Measurements from ENCODE around the gene GLP2R. TPM values are rescaled to one million over a fixed set of nuclear protein-coding genes. Genes with fewer than 3 reads are reported as not detected.
"Not testable (repeated sequence)": the region's sequence is repeated elsewhere in the genome, so short reads cannot be mapped to it uniquely, and the experiment has no call there.

Gene GLP2R
- total RNA-seq, 1 donor from 2014 or later = 0.10 TPM

DNA sequence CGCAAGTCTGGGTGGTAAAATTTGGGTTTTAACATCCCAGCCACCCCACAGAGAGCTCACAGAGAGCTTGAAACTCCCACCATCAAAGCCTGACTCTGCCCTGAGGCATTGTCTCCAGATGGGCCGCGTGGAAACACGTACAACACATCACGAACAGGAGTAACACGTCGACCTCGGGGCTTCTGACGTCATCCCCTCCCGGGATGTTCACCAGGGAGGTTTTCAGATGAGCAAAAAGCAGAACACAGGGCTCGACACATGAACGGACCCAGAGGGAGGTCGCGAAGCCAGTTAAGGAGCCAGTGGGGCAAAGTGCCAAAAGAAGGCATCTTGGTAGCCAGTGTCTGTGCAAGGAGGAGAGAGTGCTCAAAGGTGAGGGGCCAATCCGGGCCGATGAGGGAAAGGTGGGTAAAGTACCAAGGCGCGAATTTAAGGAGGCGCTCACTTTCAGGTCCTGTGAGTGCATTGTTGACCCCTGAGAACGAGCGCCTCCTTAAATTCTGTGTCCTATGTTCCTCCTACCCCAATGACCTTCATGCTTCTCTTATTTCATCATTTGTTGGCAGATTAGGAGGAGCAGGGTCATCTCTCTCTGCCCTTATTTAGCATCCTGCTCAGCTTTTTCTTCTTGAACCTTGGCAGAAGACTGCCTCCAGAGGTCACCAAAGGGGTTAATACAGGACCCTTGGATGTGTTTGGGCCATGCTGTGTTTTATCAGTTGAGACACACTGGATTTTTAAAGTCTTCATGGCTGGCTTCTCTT is 73.7 kb downstream of the GLP2R start:
- DNase-seq (ENCODE audit: low spot score) = no peak

DNA sequence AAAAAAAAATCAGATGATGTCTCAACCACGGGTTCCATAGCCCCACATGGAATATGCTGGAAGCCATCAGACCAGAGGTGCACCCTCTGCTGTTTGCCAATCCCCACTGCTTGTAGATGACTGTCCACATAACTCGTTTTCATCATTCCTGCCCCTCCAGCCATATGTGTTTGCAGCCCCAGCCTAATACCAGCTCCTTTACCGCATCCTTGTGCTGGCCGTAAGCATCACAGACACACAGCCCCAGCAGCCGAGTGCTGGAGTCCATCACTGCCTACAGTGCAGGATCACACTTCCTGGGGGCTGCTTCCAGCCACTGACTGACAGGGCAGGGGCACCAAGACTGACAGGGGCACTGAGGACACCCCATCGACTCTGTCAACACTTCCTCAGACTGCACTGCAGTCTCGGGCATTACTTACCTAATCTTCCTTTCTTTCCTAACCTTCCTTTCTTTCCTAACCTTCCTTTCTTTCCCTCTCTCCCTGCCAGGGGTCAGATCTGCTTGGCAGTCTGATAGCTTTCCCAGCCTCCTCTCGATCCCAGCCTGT is 74.4 kb downstream of the GLP2R start:
- DNase-seq (ENCODE audit: low spot score) = no peak

- no peak for DNase-seq (ENCODE audit: low spot score)
Measured at GRCh38 chr17:9900784-9901183, 75.1 kb downstream of the GLP2R start.

- no peak for DNase-seq (ENCODE audit: low spot score)
Measured at GRCh38 chr17:9902120-9902519, 76.4 kb downstream of the GLP2R start.

- DNase-seq (ENCODE audit: low spot score) = no peak
Measured at GRCh38 chr17:9904277-9905077, 78.8 kb downstream of the GLP2R start.

GRCh38 chr17:9905078-9905415 is 79.3 kb downstream of the GLP2R start, which contains the start of gene RCVRN:
RCVRN (minus strand) TSS chr17:9905271; CDS start chr17:9905180, 91 bp downstream.
- DNase-seq (ENCODE audit: low spot score) = no peak

DNA sequence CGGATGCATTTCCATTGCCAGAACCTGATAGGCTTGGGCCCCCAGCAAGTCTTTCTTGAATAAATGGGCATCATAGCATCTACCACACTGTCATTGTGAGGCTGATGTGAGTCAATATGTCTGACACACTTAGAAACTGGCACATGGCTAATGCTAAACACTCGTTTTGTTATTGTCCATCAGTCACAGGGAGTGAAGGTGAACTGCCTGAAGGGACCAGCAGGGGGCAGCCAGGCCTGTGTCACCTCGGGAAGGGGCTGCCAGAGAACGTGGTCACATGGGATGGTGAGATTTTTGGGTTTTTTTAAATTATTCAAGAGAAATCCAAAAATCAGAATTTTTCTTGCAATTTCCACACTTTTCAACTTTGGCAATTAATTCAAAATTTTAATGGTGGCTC is 80.2 kb downstream of the GLP2R start:
- no peak for DNase-seq (ENCODE audit: low spot score)

- no peak for DNase-seq (ENCODE audit: low spot score)
Measured at GRCh38 chr17:9906616-9907015, 80.9 kb downstream of the GLP2R start.

GRCh38 chr17:9907131-9907530 is 81.4 kb downstream of the GLP2R start:
- DNase-seq (ENCODE audit: low spot score) = no peak

DNA sequence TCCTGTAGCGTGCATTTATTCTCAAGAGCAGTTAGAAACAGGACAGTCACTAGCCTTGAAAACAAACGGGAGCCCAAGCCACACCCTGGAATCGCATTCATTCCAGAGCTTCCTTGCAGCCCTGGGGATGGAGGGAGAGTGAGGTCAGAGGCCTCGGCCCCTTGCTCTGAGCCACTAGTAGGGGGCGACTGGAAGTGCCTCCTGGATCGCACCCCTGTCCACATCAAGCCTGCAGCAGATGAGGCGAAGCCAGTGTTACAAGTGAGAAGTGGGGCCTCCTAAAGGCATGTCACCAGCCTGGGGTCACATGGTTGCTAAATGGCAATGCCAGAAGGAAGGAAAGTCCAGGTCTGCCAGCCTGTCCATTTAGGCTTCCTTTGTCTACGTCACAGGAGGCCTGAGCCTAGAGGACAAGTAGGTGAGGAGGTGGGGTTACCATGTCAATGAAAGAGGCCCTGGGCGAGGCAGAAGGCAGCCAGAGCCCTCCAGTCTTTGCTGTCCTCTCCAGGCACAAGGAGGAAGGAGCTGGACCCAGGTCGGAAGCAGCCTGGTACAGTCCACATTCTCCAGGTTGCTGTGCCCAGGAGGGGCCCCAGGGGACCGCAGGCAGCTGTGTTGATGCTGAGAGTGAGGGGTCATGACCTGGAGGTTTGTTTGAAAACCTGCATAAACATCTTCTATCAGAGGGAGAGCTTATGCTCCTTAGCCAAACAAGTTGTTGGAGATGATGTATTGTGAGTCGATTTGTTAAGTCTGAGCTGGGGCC is 82.3 kb downstream of the GLP2R start:
- DNase-seq (ENCODE audit: low spot score) = no peak

- no peak for DNase-seq (ENCODE audit: low spot score)
Measured at GRCh38 chr17:9908649-9909042, 82.9 kb downstream of the GLP2R start.

- DNase-seq (ENCODE audit: low spot score) = no peak
Measured at GRCh38 chr17:9911089-9911488, 85.4 kb downstream of the GLP2R start.

DNA sequence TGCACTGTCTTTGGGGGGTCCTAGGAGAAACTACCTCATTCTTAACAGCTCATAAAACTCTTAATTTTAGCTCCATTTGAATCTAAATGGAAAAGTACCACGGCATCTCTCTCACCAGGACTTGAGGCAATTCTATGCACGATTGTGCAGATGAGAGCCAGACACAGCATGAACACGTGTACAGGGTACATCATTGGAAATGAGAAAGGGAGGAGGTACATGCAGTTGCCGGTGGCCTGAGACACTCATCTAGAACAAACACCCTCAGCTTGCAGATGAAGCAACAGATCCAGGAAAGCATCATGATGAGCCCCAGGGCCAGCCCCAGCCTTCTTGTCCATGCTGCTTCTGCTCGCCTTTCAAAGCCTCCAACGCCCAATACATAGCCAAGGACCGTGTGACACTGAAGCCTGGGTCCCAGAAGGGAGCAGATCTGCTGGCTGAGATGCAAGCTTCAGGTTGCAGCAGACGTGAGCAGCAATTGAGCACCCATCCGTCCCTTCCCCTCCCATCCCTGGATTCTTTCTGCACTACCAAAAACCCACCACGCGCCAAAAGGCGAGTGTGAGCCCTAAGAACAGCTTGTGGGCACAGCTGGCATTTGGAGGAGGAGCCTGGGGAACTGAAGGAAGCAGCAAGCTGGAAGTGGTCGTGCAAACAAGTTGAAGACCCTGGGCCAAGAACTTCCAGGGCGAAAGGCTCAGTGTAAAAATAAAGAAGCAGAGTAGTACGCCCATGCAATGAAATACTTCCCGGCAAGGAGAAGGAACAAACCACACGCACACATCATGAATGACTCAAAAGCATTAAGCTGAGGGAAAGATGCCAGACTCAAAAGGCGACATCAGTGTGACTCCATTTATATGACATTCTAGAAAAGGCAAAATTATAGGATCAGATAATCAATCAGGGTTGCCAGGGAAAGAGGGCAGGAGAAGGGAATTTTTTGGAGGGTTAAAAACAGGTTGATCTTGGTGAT is 86.7 kb downstream of the GLP2R start:
- no peak for DNase-seq (ENCODE audit: low spot score)

- no peak for DNase-seq (ENCODE audit: low spot score)
Measured at GRCh38 chr17:9913476-9913875, 87.8 kb downstream of the GLP2R start.

DNA sequence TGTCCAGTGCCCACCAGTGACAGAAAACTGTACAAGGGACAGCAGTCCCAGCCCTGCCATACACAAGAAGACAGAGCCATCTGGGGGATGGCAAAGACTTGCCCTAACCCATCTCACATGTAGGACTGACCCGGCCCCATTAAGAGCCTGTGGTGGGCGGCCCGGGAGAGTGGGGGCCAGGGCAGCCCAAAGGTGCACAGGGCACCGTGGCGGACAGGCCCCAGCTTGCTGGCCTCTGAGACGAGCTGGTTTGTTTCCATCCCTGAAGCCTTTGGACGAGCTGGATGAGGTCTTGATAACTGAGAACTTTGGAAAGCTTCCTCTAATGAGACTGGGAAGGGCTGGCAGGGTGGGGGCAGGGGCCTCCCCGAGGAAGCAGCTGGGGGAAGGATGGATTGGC is 90.4 kb downstream of the GLP2R start:
- DNase-seq (ENCODE audit: low spot score) = no peak

DNA sequence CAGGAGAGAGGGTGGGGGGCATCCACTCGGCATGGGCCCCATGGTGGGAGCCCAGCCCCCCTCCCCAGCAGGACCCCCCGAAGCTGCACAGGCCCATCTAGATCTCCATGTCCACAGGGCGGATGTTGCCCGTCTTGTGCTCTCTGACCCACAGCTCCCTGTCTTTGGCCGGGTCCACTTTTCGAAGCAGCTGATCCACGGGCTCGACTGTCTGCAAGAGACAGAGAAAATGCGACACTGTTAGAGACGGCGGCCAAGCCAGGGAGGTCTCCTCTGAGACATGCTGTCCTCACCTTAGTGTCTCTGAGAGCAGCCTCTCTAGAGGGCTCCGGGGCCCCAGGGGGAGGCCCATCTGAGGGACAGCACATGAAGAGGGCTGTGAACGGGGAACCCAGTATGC is 91.4 kb downstream of the GLP2R start:
- DNase-seq (ENCODE audit: low spot score) = no peak

DNA sequence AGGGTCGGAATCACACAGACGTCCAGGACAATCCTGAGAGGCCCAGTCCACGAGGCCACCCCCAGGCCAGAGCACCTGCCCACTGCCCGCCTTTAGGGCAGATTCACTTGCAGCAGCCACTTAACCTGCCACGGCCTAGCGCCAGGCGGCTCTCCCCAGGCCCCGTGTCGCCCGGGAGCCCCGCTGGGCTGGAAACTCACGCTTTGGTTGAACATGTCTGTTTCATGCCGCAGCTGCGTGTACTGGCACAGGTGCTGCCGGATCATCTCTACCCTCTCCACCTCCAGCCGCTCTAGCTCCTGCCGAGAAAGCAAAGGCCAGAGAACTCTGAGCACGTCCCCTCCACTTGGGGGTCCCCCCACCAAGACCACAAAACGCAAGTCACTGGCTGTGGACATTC is 92.1 kb downstream of the GLP2R start:
- DNase-seq (ENCODE audit: low spot score) = no peak

GRCh38 chr17:9918352-9918751 is 92.6 kb downstream of the GLP2R start:
- DNase-seq (ENCODE audit: low spot score) = no peak

DNA sequence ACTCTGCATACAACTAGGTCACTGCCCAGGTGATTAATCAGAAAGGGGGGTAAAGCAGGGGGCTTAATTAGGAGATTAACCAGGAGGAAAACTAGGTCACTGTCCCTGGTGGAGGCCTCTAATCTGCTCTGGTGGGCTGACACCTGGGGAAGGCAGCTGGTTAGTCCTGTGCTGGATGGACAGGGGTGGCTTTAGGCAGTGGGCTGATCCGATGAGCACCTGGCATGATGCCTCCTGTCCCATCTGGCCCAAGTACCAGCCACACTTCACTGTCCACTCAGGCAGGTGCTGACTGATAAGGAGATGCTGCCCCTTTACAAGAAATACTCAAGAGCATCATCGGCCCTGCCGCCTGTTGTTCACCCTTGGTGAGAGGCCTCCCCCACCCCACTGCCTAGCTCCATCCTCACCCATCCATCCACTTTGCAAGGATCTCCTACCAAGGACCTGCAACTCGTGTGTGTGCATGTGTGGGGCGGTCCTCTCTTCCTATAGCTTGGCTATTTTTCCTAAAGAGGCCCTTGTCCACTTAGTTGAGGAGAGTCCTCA is 93.2 kb downstream of the GLP2R start:
- DNase-seq (ENCODE audit: low spot score) = no peak

GRCh38 chr17:9921216-9921615 is 95.5 kb downstream of the GLP2R start:
- DNase-seq (ENCODE audit: low spot score) = not testable (repeated sequence)
